ENCODE measurements around the gene PCDH9. TPM values are rescaled to one million over a fixed set of nuclear protein-coding genes. Genes with fewer than 3 reads are reported as not detected.

The PCDH9 gene
- total RNA-seq, 1 donor from 2014 or later, result 0.09 TPM

DNA sequence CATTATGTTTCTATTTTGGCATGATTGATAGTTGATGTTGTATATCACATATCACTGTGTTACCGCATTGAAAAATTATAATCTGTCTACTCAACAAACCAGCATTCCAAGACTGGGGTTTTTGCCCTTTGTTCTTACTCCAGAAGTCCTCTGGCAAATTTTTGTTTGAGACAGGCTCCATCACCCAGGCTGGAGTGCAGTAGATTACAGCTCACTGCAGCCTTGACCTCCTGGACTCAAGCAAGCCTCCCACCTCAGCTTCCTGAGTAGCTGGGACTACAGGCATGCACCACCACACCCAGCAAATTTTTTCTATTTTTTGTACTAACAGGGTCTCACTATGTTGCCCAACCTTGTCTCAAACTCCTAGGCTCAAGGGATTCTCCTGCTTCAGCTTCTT lies 741.0 kb downstream of the PCDH9 start:
- intact Hi-C loops (cut with micrococcal nuclease), result no loop called here

DNA sequence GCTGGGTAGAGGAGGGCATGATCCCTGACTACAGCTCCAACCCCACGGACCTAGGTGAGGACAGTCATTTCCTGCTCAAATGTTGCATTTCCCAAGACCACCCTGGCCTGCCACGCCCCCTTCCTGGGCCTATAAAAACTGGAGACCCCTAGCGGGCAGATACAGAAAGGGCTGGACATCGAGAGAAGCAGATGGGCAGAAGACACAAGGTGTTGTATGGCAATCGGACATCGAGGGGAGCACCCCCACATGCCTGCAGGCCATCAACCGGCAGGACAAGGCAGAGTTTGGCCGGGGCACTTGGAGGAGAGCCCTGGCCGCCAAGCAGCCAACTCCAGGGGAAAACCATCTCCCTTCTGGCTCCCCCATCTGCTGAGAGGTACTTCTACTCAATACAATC lies 746.4 kb downstream of the PCDH9 start:
- intact Hi-C loops (cut with micrococcal nuclease), result no loop called here

DNA sequence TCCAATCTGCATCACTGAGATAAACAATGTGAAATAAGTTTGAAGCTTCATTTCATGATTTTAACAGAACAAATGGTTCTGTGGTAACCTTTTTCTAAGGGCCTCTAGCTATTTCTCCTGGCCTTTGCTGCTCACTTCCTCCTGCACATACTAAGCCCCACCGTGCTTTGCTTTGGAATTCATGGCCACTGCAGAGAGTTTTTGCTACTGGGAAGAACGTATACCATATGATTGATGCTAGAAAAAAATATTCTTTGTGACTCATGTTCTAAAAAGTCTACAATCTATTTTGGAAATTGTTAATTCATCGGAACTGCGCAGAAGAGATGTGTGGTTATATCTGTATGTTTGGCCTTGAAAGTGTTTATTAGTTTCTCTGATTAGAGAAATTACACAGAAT lies 747.3 kb downstream of the PCDH9 start:
- intact Hi-C loops (cut with micrococcal nuclease), result no loop called here

DNA sequence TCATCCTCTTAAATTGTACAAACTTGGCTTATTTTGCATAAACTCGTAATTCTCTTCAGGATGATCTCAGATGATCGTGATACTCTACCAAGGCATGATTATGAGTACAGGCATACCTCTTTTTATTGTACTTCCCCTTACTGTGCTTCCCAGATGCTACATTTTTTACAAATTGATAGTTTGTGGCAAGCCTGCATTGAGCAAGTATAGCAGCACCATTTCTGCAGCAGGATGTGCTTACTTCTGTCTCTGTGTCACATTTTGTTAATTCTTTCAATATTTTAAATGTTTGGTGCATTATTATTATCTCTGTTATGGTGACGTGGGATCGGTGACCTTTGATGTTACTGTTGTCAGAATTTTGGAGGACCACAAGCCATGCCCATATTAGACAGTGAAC lies 752.3 kb downstream of the PCDH9 start:
- intact Hi-C loops (cut with micrococcal nuclease), result no loop called here

DNA sequence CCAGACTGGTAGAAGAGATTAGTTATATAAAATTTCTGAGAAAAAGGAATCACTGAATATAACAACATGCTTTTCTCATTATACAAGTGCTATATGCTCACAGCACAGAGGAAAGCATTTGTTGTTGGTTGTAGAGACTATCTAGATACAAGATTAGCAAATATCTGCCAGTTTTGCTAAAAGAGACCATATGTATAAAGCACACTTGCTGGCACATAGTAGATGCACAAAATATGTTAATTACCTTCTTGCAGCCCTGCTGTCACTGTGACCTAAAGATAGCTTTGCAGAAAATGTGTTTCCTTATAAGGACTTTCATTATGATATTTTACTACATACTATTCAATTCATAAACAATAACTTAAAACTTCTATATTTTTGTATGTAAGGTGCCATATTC lies 755.1 kb downstream of the PCDH9 start:
- intact Hi-C loops (cut with micrococcal nuclease), result no loop called here

DNA sequence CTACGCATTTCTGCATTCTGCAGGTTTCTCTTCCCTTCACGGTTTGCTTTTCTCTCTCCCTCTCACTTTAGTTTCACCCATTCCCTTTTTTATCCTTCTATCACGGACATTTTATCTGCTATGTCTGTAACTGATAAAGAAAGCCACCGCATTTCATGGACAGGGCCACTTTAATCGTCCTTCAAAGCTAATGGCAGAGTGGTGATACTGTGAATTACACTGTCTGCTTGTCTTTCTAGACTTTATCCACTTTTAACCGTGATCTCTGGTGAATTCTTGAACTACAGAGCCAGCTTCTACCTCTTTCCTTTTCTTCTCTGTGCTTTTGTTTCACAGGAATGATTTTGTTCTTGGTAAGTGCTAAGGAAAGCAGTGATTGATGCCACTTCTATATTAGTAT lies 760.4 kb downstream of the PCDH9 start:
- intact Hi-C loops (cut with micrococcal nuclease), result no loop called here

DNA sequence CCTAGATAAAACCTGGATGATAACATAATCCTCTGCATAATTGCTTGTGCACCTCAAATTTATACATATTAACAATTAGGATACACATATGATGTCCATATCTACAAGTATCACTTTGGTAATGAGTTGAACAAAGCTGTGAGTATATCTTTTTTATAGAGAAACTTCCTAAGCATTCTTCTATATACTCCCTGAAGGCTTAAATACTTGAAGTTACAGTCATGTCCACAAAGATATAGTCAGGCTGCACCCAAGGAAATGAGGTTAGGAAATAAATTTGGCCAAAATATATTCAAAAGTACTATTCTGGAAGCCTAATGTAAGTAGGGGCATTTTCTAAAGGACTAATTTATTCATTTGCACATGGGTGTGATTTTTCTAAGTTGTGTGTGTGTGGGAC lies 761.5 kb downstream of the PCDH9 start:
- intact Hi-C loops (cut with micrococcal nuclease), result no loop called here

DNA sequence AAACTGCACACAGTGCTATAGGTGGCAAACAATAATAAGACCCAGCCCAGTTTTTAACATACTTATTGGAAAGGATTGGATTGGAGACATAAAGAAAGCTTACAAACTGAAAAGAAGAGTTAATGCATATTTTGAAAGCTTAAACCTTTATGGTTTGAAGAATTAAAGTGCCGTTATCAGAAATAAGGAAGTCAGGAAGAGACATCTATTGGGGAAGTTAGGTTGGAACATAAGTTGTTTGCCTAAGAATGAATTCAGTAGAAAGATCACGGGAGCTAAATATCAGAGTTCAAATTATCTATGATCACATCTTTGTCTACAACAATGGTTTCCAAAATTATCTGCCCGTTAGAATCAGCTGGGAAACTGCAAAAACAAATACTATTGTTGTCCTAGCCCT lies 767.9 kb downstream of the PCDH9 start:
- intact Hi-C loops (cut with micrococcal nuclease), result no loop called here

DNA sequence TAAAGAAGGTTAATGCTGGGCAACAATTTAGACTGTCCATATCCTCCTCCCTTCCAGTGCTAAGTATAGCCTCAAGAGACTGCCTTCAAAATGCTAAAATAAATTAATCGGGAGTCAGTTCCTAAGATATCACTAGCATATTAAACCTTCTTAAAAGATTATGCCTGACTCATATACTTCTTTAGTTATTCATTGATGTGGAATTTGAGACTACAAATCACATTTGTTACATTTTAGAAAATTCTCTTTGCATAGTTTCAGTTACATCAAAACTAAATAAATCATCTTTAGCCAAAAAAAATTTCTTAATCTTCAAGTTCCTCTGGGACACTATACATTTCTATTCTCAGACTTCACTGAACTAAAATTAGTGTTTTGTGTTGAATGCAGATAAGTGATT lies 769.1 kb downstream of the PCDH9 start:
- intact Hi-C loops (cut with micrococcal nuclease), result no loop called here

DNA sequence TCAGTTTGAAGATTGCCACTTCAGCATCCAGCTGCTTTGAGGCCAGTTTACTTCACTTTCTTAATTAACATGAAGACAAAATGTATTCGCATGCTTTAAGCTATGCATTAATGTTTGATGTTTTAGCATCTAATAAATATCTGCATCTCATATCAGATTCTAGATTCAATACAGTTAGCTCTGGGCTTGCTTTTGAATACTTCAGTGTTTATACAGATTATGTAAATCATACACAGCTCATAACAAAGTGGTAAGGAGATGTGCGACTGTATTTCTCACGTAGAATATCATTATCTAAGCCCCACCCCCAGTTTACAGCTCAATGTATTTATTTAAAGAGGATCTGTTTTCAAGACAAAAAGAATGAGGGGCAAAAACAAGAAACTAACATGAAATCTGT lies 770.5 kb downstream of the PCDH9 start:
- intact Hi-C loops (cut with micrococcal nuclease), result no loop called here

DNA sequence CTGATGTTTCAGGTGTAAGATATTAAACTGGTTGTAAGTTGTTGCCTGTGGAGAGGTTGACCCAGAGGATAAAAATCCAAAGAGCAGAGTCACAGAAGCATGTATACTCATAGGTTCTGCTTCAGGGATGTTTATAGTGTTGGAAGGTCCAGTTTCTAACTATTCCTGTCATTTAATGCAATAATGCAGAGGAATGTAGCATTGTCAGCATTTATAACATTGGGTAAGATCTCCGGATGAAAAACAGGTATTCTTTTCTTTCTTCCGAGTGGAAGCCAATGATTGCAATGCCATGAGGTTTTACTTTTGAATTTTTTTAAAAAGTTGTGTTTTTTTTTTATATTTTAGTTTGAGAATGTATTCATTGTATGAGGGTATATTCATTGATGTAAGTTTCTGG lies 771.0 kb downstream of the PCDH9 start:
- intact Hi-C loops (cut with micrococcal nuclease), result no loop called here

DNA sequence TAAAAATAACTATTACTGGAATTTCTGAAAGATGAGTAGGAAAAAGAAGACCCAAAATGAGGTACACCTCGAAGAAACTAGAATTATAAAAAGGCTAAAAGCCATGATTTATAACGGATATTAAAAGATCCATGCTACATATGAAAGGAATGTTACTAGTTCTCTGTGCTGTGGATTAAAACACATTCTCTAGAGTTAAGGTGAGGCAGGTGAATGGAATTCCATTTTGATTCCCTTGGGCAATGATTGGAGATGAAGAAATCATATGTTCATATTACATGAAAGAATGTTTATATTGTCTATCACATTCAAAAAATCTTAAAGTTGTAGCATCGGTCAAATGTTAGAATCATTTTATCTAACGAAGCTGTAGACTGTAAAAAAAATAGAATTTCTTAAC lies 783.7 kb downstream of the PCDH9 start:
- intact Hi-C loops (cut with micrococcal nuclease), result no loop called here

DNA sequence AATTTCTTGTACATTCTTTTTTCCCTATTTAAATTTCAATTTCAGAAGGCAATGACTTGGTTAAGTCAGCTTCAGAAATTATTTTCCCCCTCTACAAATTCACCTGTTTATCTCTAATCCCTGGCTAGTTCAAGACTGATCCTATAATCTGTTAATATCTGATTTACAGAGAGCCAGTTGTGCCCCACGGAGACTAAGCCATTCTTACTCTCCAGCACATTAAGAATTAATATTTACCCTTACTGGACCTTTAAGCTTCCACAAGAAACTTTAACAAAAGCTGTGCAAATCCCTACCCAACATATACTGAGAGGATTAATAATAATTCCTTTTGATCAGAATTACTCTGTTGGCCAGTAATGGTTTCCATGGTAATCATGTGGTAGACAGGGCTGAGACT lies 786.2 kb downstream of the PCDH9 start:
- intact Hi-C loops (cut with micrococcal nuclease), result no loop called here

DNA sequence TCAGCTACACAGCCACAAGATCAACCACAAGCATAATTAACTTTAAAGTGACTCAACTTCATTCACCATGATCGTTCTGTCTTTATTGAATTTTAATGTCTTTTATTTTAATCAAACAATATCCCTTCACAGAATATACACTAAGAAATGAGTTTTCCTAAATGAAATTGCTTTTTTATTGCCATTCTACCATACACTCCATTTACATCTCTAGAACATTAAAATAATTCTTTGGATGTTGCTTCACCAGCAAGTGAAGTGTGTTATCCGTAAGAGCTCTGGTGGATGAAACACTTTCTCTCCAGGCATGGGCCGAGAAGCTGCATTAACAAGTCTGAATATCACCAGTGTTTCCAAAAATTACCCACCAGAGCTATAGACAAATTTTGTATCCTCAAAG lies 789.2 kb downstream of the PCDH9 start:
- intact Hi-C loops (cut with micrococcal nuclease), result no loop called here

DNA sequence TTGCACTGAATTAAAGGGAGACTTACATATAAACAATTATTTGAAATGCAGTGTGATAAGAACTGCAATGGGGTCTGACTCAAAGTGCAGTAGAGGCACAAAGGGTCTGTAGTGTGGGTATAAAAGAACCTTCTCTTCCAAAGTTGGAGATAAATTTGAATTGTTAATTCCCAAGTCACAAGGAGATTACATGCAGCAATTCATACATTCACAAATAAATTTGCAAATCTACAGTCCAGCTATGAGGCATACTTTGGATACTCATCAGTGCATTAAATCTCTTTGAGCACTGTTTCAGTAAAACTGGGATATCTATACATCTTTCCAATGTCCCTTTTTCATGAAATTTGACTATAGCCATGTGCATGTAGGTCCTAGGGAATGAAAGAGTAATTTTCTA lies 799.4 kb downstream of the PCDH9 start:
- intact Hi-C loops (cut with micrococcal nuclease), result no loop called here

DNA sequence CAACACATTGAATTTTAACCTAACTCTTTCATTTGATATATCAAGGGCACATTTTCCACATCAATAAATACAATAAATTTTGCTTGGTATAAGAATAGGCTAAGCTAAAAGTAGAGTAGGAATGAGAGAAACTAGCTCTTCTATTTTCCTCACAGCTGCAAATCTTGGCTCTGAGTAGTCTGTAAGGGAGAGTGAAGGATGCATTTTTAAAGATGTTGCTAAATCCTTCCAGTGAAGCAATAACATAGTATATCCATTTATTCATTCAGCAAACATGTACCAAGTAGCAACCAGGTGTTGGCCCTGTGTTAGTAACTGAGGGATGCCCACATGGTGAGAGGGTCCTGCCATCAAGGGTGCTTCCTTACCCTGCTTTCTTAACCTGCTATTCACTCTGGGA lies 799.9 kb downstream of the PCDH9 start:
- intact Hi-C loops (cut with micrococcal nuclease), result no loop called here

DNA sequence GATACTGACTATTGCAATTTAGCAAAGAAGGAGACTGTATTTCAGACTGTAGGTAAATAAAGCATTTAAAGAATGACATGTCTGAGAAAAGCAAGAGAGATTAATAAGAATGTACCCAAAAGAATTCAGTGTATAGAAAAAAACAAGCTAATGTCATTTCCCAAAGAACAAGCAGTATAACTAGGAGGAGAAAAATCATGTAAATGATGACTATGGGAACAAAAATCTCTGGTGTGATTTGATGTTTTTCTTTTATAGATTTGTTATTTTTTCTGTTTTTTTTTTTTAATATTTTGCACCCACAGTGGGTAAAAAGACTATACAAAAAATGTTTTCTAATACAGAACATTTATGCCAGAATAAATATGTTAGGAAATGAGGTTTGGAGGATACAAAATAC lies 801.0 kb downstream of the PCDH9 start:
- intact Hi-C loops (cut with micrococcal nuclease), result no loop called here

DNA sequence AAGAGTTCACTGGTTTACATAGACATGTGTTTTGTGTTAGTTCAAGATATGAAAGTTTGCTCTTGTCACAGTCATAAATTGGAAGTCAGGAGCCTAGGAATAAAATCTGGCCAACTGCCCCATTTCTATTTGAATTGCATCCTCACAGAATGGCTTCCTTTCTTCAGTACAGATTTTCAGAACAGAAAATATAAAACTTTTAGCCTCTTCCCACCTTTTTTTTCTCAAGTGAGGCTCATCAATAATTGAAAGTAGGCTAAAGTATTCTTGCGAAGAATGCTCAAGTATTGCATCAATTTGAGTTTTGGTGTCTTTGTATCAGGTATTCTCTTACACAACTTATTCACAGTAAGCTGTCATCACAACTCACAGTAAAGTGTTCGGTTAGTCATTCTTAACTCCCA lies 802.7 kb downstream of the PCDH9 start:
- intact Hi-C loops (cut with micrococcal nuclease), result no loop called here

DNA sequence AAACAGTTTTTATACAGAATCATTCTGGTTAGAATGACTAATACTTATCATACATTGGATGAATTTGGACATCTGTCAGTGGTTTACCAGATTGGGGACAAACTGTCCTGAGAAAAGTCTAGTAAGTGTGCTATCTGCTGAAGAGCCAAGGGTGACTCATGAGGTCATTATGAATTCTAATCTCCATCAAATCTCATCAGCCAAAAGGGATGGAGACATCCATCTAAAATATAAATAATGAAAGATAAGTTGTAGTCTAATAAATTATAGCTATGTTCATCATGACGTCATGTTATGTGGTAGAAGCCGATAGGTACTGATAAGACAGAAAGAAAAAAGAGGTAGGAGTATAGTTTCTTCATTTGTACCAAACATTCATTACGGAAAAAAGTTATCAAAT lies 804.4 kb downstream of the PCDH9 start:
- intact Hi-C loops (cut with micrococcal nuclease), result no loop called here

DNA sequence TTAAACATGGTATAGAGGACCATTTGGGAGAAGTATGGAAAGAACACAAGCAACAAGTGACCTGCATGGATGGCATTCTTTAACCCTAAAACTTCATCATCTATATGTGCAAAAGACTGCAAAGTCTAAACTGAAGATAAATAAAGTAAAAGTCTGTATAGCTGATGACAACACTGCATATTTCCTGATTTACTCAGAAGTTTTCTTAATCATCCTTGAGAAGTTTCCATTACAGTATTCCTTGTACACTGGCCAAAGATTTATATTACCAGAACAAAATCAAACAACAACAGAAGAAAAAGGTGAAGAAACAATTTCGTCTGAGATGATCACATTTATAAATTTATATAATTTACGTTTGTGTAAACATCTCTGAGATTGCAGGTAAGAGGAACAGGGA lies 805.7 kb downstream of the PCDH9 start:
- intact Hi-C loops (cut with micrococcal nuclease), result no loop called here

DNA sequence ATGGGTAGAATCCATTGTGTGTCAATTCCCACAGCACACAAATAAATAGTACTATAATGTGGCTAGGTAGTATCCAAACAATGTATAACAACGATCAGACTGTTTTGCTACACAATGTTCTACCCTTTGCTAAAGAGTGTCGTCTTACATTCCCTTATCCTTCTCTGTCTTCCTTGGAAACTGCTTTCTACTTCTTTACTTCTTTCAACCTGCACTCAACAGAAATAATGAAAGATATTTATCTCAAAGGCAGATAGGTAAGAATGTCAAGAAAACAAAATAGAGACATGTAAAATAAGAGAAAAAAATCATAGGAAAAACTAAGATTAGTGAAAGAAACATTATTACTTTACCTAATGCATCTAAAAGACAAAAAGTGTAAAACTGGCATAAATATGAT lies 814.7 kb downstream of the PCDH9 start:
- intact Hi-C loops (cut with micrococcal nuclease), result no loop called here

DNA sequence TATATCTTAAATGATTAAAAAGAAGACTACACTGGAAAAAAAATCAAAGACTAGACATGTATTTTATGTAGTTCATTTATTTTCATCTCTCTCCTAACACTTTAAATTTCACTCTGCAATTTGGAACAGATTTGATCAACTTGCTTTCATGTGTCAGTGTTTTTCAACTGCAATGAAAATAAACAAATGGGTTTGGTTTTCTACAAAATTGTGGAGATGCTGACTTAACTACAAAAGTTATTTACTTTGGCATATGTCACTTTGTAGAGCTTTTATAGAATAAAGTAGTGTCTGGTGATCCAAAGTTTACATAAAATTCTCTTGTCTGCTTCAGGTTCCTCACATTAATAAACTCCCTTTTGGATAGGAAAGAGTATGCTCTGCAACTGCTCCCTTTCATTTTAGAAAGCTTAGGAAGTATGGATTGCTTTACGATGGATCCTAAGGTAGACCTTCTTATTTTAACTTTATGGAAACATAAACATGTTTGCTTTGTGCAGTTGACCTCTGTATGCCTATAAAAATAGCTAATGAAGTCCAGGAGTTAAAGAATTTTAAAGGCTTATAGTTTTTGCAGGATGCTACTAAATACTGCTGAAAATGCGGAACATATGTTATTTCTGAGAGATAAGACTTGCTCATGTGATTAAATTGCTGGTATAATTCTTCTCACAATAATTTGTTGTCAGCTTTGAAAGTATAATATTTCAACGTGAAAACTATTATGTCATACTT lies 815.9 kb downstream of the PCDH9 start:
- intact Hi-C loops (cut with micrococcal nuclease), result no loop called here

DNA sequence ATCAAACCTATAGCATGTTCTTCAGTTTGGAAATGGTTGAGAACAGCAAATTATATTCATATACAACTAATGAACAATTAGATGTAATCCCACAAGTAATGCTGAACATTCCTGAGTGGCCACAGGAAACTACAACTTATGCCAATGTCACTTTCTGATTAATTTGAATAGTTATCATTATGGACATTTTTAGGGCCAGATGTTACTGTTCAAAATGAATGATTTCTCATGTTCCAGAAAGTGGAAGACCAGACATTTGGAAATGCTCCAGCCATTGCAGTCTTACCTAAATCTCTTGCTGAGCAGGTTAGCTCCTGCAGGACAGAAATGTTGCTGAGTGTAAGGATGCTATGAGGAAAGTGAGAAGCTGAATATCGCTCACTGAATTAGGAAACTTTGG lies 819.8 kb downstream of the PCDH9 start:
- intact Hi-C loops (cut with micrococcal nuclease), result no loop called here

DNA sequence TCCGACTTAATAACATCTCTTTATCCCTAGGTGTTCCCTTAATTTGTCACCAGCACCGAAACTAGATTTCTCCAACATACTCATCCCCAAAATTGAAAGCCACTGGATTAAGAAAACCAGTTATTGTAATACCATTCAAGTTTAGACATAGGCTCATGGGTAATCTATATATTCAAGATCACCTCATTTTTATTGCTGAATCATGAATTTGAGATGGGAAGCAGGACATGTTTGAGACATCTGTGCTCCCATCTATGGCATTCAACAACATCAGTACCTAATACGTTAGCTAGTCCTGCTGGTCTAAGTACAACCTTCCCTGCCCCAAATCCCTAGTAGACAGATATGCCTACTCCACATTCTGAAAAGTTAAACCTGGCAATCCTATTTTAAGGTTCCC lies 820.6 kb downstream of the PCDH9 start:
- intact Hi-C loops (cut with micrococcal nuclease), result loop anchor here (5.0 kb wide), 1 partner anchor 377 kb away; no protein-coding TSS in a partner anchor
